HG03045 (cell line): ENCODE results near the gene ENOX1.

Experiments used
- ATAC-seq: cut with Tn5 transposase; IDR thresholded peaks from one replicate; pipeline ENCODE4 v1.9.1; 2021; ENCODE audit warnings: mild to moderate bottlenecking, moderate library complexity; ENCODE audit not compliant: unreplicated experiment

The ENOX1 gene

GRCh38 chr13:43749503-43749902 lies 37.3 kb downstream of the ENOX1 start:
- no peak for ATAC-seq

DNA sequence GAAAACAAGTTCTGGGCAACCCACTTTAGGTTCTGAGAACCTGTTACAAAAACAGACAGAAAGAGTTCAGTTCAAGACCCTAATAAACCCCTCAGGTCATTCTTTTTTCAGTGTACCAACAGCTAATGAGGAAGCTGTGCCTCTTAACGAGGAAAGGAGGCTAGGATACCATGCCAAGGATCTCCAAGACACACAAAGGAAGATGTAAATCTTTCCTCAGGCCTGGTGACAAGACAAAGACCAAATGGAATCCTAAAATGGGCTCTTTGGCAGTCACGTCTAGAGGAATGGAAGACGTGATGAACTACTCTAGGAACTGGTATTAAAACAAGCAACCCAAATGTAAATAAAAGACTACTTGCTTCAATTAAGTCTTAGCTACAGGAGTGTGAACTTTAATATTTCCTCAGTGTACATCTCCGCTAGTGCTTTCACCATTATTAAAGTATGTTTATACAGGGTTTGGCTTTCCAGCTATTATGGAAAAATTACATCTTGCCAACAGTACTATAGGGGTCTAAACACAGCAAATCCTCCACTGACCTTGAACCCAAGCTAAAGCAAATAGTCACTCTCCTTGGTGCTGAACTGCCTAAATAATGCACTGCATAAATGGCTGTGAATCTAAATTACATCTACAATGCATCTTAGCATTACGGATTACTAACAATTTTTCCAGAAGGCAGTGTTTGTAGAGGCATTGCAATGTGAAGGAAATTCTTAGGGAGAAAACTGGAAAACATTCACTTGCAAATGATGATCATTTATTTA lies 42.3 kb downstream of the ENOX1 start:
- ATAC-seq, result no peak

- ATAC-seq, result no peak
Observed at GRCh38 chr13:43742911-43743310, 43.9 kb downstream of the ENOX1 start.

- ATAC-seq, result no peak
Observed at GRCh38 chr13:43737392-43737923, 49.3 kb downstream of the ENOX1 start.

GRCh38 chr13:43732726-43733125 lies 54.0 kb downstream of the ENOX1 start:
- ATAC-seq, result no peak

GRCh38 chr13:43731296-43731695 lies 55.5 kb downstream of the ENOX1 start:
- no peak for ATAC-seq

DNA sequence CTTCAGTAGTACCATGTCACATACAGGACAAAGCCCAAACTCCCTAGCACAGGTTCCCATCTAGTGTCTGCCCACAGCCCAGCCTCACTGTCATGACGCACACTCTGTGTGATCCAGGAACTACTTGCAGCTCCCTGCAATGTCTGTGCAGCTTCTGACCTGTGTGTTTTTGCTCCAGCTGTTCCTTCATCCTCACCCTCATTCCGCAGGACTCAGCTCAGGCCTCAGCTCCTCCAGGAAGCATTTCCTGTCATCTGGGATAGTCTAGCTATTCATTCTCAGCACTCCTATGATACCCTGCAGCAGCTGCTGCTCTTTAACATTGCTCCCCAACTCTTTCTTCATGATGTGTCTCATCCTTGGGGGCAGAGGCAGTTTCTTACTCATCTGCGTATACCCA lies 56.1 kb downstream of the ENOX1 start:
- ATAC-seq, result no peak

DNA sequence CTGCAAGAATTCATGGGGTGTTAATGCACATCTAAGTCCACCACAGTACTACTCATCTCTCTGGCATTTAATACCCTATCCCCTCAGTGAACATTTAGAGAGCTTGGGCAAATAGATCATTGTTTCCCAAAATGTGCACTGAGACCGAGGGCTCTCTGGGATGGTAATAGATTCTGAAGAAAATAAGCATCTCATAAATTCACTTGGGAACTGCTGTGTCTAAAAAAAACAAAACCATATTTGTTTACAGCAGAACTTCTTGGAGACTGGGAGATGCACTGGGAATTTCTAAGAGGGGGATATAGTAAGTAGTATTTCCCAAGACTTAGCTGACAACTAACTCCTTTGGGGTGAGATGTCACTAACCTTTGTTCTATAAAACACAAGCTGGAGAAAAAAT lies 58.4 kb downstream of the ENOX1 start:
- no peak for ATAC-seq

GRCh38 chr13:43727856-43728255 lies 58.9 kb downstream of the ENOX1 start:
- ATAC-seq, result no peak

DNA sequence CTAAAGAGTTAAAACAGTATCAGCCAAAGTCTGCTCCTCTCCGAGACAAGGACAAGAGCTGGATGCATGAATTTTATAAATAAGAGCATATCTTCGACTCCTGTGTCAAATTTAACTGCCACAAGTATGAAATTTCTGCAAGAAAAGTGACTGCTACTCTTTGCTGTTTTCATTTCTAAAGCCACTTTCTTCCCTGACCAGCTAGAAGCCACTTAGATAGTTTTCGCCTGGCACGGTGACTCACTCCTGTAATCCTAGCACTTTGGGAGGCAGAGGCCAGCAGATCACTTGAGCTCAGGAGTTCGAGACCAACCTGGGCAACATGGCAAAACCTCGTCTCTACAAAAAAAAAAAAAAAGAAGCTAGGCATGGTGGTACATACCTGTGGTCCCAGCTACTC lies 61.3 kb downstream of the ENOX1 start:
- no peak for ATAC-seq

- no peak for ATAC-seq
Observed at GRCh38 chr13:43720780-43721397, 65.9 kb downstream of the ENOX1 start.

DNA sequence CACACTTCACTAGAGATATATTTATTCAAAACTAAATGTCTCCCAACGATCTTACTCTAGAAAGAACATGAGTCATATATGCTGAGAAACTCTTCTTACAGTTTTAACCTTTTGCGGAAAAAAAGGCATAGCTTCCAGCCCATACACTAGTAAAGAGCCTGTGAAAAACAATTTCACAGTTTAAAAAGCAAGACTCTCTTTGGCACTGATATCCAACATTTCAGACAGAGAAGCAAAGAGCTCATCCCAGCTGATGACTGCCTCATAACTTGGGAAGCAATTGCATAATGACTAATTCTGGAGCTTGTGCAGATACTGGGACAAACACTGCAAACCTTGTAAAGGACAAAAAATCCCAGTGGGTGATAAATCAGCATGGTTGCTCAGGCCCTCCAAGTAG lies 88.0 kb downstream of the ENOX1 start:
- no peak for ATAC-seq

GRCh38 chr13:43698009-43698408 lies 88.8 kb downstream of the ENOX1 start:
- no peak for ATAC-seq

GRCh38 chr13:43697323-43697722 lies 89.4 kb downstream of the ENOX1 start:
- no peak for ATAC-seq

- no peak for ATAC-seq
Observed at GRCh38 chr13:43694146-43694664, 92.6 kb downstream of the ENOX1 start.

DNA sequence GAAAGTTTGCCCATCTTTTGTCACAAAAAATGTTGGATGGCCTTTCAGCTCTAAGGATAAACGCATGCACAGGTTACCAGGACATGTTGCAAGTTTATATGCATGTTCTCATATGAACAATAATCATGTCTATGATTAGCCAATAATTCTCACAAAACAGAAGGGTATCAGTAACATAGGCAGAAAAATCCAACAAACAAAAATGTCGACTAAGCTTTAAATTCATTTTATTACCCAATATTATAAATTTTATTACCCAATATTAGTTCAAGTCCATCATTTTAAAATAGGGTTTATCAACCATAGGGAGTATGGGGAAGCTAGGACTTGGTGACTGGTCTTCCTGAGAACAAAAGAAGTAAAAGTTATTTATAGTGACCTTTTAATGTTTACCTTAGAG lies 93.1 kb downstream of the ENOX1 start:
- ATAC-seq, result no peak

- ATAC-seq, result no peak
Observed at GRCh38 chr13:43688227-43688907, 98.4 kb downstream of the ENOX1 start.

DNA sequence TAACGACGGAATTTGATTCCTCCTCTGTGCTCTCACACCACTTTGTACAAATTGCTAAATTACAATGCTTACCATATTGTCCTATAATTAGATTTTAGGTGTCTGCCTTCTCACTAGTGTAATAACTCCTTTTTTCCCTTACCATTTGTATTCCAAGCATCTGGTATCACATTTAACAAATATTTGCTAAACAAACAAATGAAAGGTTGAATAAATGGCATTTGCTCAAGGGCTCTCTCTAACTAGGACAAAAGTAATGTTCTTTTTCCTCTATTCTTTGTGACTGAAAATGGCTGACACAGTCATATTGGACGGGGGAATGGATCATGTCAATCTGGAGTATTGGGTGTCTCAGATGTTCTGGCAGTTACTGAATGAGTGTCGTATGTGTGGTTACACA lies 99.7 kb downstream of the ENOX1 start:
- ATAC-seq, result no peak

GRCh38 chr13:43686557-43686956 lies 100.2 kb downstream of the ENOX1 start:
- no peak for ATAC-seq

DNA sequence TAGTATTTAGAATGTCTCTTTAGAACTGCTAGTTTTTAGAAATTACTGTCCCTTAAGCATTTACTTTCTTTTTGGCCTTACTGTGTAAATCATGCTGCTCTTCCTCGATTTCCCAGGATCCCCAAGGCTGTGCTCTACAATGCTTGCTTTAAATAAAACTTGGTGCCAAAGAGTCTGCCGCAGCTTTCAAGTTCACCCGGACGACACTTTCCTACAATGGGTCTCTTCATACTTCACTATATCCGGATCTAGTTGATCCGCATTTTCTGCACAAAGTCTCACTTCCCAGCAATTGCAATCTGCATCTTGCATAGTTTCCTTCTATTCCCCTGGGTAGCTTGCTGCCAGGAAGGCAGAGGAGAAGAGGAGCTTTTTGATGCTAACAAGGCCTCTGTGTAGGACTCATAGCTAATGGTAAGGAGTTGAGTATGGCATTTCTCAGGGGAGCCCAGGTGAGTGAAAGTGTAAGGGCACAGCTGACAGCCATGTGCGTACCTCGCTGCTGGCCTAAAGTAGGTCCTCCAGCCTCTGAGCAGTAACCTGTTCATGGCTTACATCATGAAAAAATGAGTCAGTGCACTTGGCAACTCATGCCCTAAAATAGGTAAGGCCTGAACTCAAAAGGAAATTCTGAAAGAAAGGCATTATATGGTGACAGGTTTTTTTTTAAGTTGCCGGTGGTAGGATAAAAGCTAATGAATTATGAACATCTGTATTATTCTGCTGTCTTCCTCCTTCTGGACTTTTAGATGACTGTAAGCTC lies 101.6 kb downstream of the ENOX1 start:
- ATAC-seq, result no peak

- no peak for ATAC-seq
Observed at GRCh38 chr13:43682701-43683100, 104.1 kb downstream of the ENOX1 start.
